ENCODE results near the gene ASB18. TPM values are rescaled to one million over a fixed set of nuclear protein-coding genes. Genes with fewer than 3 reads are reported as not detected.

The ASB18 gene
- total RNA-seq, 1 experiment from 2014 or later, result 0.46 TPM

DNA sequence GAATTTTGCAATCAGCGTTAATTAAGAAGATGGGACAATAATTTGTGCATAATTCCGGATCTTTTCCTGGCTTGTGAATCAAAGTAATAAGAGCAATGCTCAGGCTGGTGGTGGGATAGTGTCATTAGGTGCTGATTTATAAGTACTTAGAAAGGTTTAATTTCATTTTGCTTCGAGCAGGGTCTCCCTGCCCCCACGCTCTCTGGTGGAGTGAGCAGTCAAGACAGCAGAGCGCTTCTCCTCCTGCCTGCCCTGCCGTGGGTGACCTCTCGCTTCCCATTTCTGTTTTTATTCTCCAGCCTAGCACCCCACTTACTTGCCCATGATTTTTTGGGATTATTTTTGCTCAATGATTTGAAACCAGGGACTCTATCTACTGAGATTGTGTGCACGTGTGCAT lies 7.1 kb downstream of the ASB18 start:
- H3K4me3 ChIP-seq, result no peak overlapping the region
- TF ChIP-seq, protein P1, sequence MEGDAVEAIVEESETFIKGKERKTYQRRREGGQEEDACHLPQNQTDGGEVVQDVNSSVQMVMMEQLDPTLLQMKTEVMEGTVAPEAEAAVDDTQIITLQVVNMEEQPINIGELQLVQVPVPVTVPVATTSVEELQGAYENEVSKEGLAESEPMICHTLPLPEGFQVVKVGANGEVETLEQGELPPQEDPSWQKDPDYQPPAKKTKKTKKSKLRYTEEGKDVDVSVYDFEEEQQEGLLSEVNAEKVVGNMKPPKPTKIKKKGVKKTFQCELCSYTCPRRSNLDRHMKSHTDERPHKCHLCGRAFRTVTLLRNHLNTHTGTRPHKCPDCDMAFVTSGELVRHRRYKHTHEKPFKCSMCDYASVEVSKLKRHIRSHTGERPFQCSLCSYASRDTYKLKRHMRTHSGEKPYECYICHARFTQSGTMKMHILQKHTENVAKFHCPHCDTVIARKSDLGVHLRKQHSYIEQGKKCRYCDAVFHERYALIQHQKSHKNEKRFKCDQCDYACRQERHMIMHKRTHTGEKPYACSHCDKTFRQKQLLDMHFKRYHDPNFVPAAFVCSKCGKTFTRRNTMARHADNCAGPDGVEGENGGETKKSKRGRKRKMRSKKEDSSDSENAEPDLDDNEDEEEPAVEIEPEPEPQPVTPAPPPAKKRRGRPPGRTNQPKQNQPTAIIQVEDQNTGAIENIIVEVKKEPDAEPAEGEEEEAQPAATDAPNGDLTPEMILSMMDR (conservative IDR thresholded peaks at IDR 0.05), result no peak
- TF ChIP-seq EZH2 (IDR thresholded peaks at IDR 0.05; ENCODE audit: low read depth), result no peak
- no peak overlapping the region for H2AFZ ChIP-seq
- no peak overlapping the region for H3K4me2 ChIP-seq
- H4K20me1 ChIP-seq (ENCODE audit: insufficient read depth), result no peaks in the 10 kb centered on the region
- H3K9me2 ChIP-seq (ENCODE audit: insufficient read depth), result no peaks in the 10 kb centered on the region
- intact Hi-C loops (cut with micrococcal nuclease; ENCODE audit: unreplicated experiment), result no loop called here
- H3K36me3 ChIP-seq (ENCODE audit: low read depth), result no peaks in the 10 kb centered on the region
- H3K27me3 ChIP-seq (ENCODE audit: insufficient read depth, low read depth), result peaks cover 35% of the 10 kb centered on the region
- H3K79me2 ChIP-seq (ENCODE audit: low read depth), result no peaks in the 10 kb centered on the region
- no TSS peak for BruUV-seq (replicated peaks)
- no peaks in the 10 kb centered on the region for H3K9me3 ChIP-seq (ENCODE audit: insufficient read depth, low read depth)
- no peak for DNase-seq
- ChIA-PET CTCF (no interaction called here), POLR2A (ENCODE audit: unreplicated experiment) (no interaction called here)
- no peaks in the 10 kb centered on the region for H3K4me1 ChIP-seq (replicated peaks; ENCODE audit: insufficient read depth)
- H3K27ac ChIP-seq, result no peak overlapping the region
- H3F3A ChIP-seq (ENCODE audit: insufficient read depth, low read depth), result no peaks in the 10 kb centered on the region

- TF ChIP-seq, protein P1 (conservative IDR thresholded peaks at IDR 0.05), result no peak
- TF ChIP-seq EZH2 (IDR thresholded peaks at IDR 0.05; ENCODE audit: low read depth), result no peak
- Histone ChIP-seq H3K4me2 (no peak overlapping the region), H4K20me1 (ENCODE audit: insufficient read depth) (no peaks in the 10 kb centered on the region), H3K36me3 (ENCODE audit: low read depth) (no peaks in the 10 kb centered on the region), H3K4me3 (no peak overlapping the region), H2AFZ (no peak overlapping the region), H3K4me1 (replicated peaks; ENCODE audit: insufficient read depth) (no peaks in the 10 kb centered on the region), H3K9me3 (ENCODE audit: insufficient read depth, low read depth) (no peaks in the 10 kb centered on the region), H3K79me2 (ENCODE audit: low read depth) (no peaks in the 10 kb centered on the region), H3K9me2 (ENCODE audit: insufficient read depth) (no peaks in the 10 kb centered on the region), H3F3A (ENCODE audit: insufficient read depth, low read depth) (no peaks in the 10 kb centered on the region), H3K27ac (no peak overlapping the region), H3K27me3 (ENCODE audit: insufficient read depth, low read depth) (peaks cover 31% of the 10 kb centered on the region)
- intact Hi-C loops (cut with micrococcal nuclease; ENCODE audit: unreplicated experiment), result no loop called here
- ChIA-PET POLR2A (ENCODE audit: unreplicated experiment) (no interaction called here), CTCF (no interaction called here)
- no TSS peak for BruUV-seq (replicated peaks)
- DNase-seq, result no peak
Observed at GRCh38 chr2:236256366-236256985, 7.7 kb downstream of the ASB18 start.

GRCh38 chr2:236254674-236255073 lies 9.5 kb downstream of the ASB18 start:
- H3K27me3 ChIP-seq (ENCODE audit: insufficient read depth, low read depth), result peaks cover 18% of the 10 kb centered on the region

More at GRCh38 chr2:236254674-236255073, 9.5 kb downstream of the ASB18 start:
- Histone ChIP-seq H2AFZ (no peak overlapping the region), H4K20me1 (ENCODE audit: insufficient read depth) (no peaks in the 10 kb centered on the region), H3K4me3 (no peak overlapping the region), H3K27ac (no peak overlapping the region), H3K4me2 (no peak overlapping the region), H3K9me2 (ENCODE audit: insufficient read depth) (no peaks in the 10 kb centered on the region), H3K4me1 (replicated peaks; ENCODE audit: insufficient read depth) (no peaks in the 10 kb centered on the region; the same call in 1 of the 2 replicates), H3K9me3 (ENCODE audit: insufficient read depth, low read depth) (no peaks in the 10 kb centered on the region), H3K79me2 (ENCODE audit: low read depth) (no peaks in the 10 kb centered on the region), H3K36me3 (ENCODE audit: low read depth) (no peaks in the 10 kb centered on the region), H3F3A (ENCODE audit: insufficient read depth, low read depth) (no peaks in the 10 kb centered on the region)
- DNase-seq, result no peak
- no TSS peak for BruUV-seq (replicated peaks)
- CTCF ChIA-PET, result no interaction called here
- POLR2A ChIA-PET (ENCODE audit: unreplicated experiment), result no interaction called here
- no peak for TF ChIP-seq EZH2 (IDR thresholded peaks at IDR 0.05; ENCODE audit: low read depth)
- TF ChIP-seq, protein P1 (conservative IDR thresholded peaks at IDR 0.05), result no peak
- intact Hi-C loops (cut with micrococcal nuclease; ENCODE audit: unreplicated experiment), result no loop called here
